Loucy (cell line): ENCODE data around the gene PIGS.

Source experiments
- EZH2phosphoT487 ChIP-seq: fragments of 200-600 bp; IDR thresholded peaks from 2 replicates; pipeline ENCODE4 v1.6.1; 2018; ENCODE audit warnings: antibody characterized with exemption, mild to moderate bottlenecking, moderate library complexity, borderline replicate concordance
- TF ChIP-seq, protein P1 (sequence below): fragments of 200-600 bp; sonication (generic); conservative IDR thresholded peaks from 2 replicates; pipeline ENCODE4 v1.5.1; 2014; ENCODE audit warnings: mild to moderate bottlenecking, antibody characterized with exemption, low read length

GRCh38 chr17:28515518-28515917, 55.8 kb downstream of the PIGS start:
- TF ChIP-seq, protein P1, sequence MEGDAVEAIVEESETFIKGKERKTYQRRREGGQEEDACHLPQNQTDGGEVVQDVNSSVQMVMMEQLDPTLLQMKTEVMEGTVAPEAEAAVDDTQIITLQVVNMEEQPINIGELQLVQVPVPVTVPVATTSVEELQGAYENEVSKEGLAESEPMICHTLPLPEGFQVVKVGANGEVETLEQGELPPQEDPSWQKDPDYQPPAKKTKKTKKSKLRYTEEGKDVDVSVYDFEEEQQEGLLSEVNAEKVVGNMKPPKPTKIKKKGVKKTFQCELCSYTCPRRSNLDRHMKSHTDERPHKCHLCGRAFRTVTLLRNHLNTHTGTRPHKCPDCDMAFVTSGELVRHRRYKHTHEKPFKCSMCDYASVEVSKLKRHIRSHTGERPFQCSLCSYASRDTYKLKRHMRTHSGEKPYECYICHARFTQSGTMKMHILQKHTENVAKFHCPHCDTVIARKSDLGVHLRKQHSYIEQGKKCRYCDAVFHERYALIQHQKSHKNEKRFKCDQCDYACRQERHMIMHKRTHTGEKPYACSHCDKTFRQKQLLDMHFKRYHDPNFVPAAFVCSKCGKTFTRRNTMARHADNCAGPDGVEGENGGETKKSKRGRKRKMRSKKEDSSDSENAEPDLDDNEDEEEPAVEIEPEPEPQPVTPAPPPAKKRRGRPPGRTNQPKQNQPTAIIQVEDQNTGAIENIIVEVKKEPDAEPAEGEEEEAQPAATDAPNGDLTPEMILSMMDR = no peak
- no peak for TF ChIP-seq EZH2phosphoT487
